ENCODE measurements around the gene ITSN2.
A peak's percentile ranks its signal among the peaks of the same experiment; 100 is the strongest.
"Not testable (repeated sequence)": the region's sequence is repeated elsewhere in the genome, so short reads cannot be mapped to it uniquely, and the experiment has no call there.

The ITSN2 gene

GRCh38 chr2:24362253-24362652, 1.9 kb upstream of the ITSN2 start:
- no peak for DNase-seq

- no peak for DNase-seq
Observed at GRCh38 chr2:24360963-24361330, 611 bp upstream of the ITSN2 start.

- peak; percentile 21 for DNase-seq
Observed at GRCh38 chr2:24359129-24360049, 947 bp downstream of the ITSN2 start.

GRCh38 chr2:24357767-24358166, 2.6 kb downstream of the ITSN2 start:
- not testable (repeated sequence) for DNase-seq

GRCh38 chr2:24357115-24357514, 3.2 kb downstream of the ITSN2 start:
- DNase-seq, result not testable (repeated sequence)

GRCh38 chr2:24354957-24355356, 5.4 kb downstream of the ITSN2 start:
- no peak for DNase-seq

- DNase-seq, result no peak
Observed at GRCh38 chr2:24354395-24354794, 5.9 kb downstream of the ITSN2 start.

- DNase-seq, result no peak
Observed at GRCh38 chr2:24353973-24354372, 6.4 kb downstream of the ITSN2 start.

- no peak for DNase-seq
Observed at GRCh38 chr2:24353364-24353763, 7.0 kb downstream of the ITSN2 start.

GRCh38 chr2:24352664-24353063, 7.7 kb downstream of the ITSN2 start:
- no peak for DNase-seq

GRCh38 chr2:24351981-24352380, 8.4 kb downstream of the ITSN2 start:
- no peak for DNase-seq

GRCh38 chr2:24351627-24351938, 8.8 kb downstream of the ITSN2 start:
- no peak for DNase-seq

GRCh38 chr2:24350826-24351626, 9.3 kb downstream of the ITSN2 start:
- DNase-seq, result no peak

- DNase-seq, result no peak
Observed at GRCh38 chr2:24349097-24349496, 11.2 kb downstream of the ITSN2 start.

- no peak for DNase-seq
Observed at GRCh38 chr2:24345937-24346336, 14.4 kb downstream of the ITSN2 start.

- no peak for DNase-seq
Observed at GRCh38 chr2:24343225-24343882, 17.0 kb downstream of the ITSN2 start.

GRCh38 chr2:24342110-24342910, 18.0 kb downstream of the ITSN2 start:
- DNase-seq, result no peak

GRCh38 chr2:24339856-24340262, 20.5 kb downstream of the ITSN2 start:
- DNase-seq, result no peak

GRCh38 chr2:24339098-24339497, 21.2 kb downstream of the ITSN2 start:
- not testable (repeated sequence) for DNase-seq

GRCh38 chr2:24337890-24338289, 22.4 kb downstream of the ITSN2 start:
- no peak for DNase-seq

- no peak for DNase-seq
Observed at GRCh38 chr2:24336811-24337210, 23.5 kb downstream of the ITSN2 start.

- DNase-seq, result no peak
Observed at GRCh38 chr2:24334245-24334633, 26.1 kb downstream of the ITSN2 start.

All from NCI-H748 treated with DMSO at 0.1 percent for 48 hours (cell line).